OCI-LY3 (cell line): ENCODE data around the gene CST8.

Source experiments
- EZH2phosphoT487 ChIP-seq: fragments of 200-600 bp; shearing (Covaris generic); IDR thresholded peaks from 2 replicates; pipeline ENCODE4 v1.6.1; 2018; ENCODE audit warnings: antibody characterized with exemption, mixed run types, low read depth
- TF ChIP-seq, protein P1 (sequence below): fragments of 200-600, 300-600 bp; sonication (generic); IDR thresholded peaks from 2 replicates; pipeline ENCODE4 v1.5.1; 2014; ENCODE audit warnings: antibody characterized with exemption, low read length, low read depth

DNA sequence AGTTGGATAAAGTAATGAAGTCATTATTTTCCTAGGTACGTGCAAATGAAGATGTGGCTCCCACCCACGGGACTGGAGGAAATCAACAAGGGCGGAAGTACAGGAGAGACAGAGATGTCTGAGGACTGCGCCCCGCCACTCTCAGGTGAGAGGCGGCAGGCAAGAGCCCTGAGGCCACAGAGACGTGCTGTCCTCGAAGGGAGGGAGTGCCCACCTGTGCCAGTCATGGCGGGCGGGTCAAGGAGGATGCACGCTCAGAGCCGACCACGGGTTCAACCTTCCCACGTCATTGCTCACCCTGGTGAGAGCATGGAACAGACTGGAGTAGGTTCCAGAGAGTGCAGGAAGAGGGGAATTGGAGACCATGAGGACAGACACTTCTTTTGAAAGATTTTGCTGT lies 12.7 kb downstream of the CST8 start:
- TF ChIP-seq, protein P1, sequence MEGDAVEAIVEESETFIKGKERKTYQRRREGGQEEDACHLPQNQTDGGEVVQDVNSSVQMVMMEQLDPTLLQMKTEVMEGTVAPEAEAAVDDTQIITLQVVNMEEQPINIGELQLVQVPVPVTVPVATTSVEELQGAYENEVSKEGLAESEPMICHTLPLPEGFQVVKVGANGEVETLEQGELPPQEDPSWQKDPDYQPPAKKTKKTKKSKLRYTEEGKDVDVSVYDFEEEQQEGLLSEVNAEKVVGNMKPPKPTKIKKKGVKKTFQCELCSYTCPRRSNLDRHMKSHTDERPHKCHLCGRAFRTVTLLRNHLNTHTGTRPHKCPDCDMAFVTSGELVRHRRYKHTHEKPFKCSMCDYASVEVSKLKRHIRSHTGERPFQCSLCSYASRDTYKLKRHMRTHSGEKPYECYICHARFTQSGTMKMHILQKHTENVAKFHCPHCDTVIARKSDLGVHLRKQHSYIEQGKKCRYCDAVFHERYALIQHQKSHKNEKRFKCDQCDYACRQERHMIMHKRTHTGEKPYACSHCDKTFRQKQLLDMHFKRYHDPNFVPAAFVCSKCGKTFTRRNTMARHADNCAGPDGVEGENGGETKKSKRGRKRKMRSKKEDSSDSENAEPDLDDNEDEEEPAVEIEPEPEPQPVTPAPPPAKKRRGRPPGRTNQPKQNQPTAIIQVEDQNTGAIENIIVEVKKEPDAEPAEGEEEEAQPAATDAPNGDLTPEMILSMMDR, result no peak
- no peak for TF ChIP-seq EZH2phosphoT487
